GM12892 (cell line): ENCODE measurements around the gene SNRPE.

ENCODE experiments used
- DNase-seq: peaks from one replicate; pipeline ENCODE4 v3.0.0; 2011; ENCODE audit not compliant: insufficient read length
- FAIRE-seq: peaks from 2 replicates; lab custom pipeline; 2011; peaks lifted over from hg19 to GRCh38; lab: Jason Lieb, UNC
- POLR2A ChIP-seq: IDR thresholded peaks from 2 replicates; pipeline ENCODE4 v1.6.1; 2011; ENCODE audit warnings: low read depth, low read length, control low read depth
- POLR2AphosphoS5 ChIP-seq: IDR thresholded peaks from 2 replicates; pipeline ENCODE4 v1.6.1; 2011; ENCODE audit warnings: low read depth, low read length, control low read depth
- TAF1 ChIP-seq: IDR thresholded peaks from 2 replicates; pipeline ENCODE4 v1.6.1; 2011; ENCODE audit warnings: low read depth, mild to moderate bottlenecking, control low read depth, low read length, borderline replicate concordance

The SNRPE gene

DNA sequence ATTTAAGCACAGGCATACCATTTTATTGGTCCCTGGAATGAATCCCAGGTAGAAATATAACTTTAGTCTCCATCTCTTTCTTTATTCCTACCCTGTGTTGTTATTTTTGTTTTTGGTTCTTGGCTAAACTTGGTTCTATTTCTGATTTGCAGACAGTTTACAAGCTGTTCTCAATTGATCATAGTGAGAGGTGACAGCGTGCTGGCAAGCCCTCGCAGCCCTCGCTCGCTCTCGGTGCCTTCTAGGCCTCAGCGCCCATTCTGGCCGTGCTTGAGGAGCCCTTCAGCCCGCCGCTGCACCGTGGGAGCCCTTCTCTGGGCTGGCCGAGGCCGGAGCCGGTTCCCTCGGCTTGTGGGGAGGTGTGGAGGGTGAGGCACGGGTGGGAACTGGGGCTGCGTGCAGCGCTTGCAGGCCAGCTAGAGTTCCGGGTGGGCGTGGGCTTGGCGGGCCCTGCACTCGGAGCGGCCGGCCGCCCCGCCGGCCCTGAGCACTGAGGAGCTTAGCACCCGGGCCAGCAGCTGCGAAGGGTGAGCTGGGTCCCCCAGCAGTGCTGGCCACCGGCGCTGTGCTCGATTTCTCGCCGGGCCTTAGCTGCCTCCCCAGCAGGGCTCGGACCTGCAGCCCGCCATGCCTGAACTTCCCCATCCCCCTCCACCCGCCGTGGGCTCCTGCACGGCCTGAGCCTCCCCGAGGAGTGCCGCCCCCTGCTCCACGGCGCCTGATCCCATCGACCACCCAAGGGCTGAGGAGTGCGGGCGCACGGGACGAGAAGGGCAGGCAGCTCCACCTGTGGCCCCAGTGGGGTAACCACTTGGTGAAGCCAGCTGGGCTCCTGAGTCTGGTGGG is 38.7 kb downstream of the SNRPE start:
- no peak for FAIRE-seq
- TF ChIP-seq TAF1, result no peak
- TF ChIP-seq POLR2AphosphoS5, result no peak
- no peak for TF ChIP-seq POLR2A
- DNase-seq, result no peak

GRCh38 chr1:203901581-203901980 is 40.2 kb downstream of the SNRPE start:
- DNase-seq, result no peak
- TF ChIP-seq TAF1 (no peak), POLR2A (no peak), POLR2AphosphoS5 (no peak)
- no peak for FAIRE-seq

- FAIRE-seq, result no peak
- no peak for TF ChIP-seq POLR2A
- no peak for TF ChIP-seq POLR2AphosphoS5
- no peak for TF ChIP-seq TAF1
- no peak for DNase-seq
Observed at GRCh38 chr1:203905275-203905674, 43.9 kb downstream of the SNRPE start.

DNA sequence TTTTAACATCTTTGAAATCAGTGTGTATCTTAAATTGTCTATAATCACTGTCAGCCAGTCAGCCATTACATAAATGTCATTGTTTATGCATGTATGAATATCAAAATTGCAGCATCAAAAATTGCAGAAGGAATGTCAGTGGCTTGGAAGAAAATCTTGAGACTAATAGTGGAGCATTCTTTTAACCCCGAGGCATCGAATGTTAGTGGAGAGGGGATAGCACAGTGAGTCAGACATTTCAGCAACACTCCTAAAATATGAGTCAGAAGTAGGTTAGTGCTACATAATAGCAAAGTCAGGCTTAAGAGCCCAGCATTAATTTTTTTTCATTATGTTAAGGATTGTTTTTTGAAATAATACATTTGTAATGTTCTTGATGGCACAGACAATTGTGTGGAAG is 45.5 kb downstream of the SNRPE start:
- TF ChIP-seq TAF1, result no peak
- TF ChIP-seq POLR2AphosphoS5, result no peak
- TF ChIP-seq POLR2A, result no peak
- DNase-seq (no peak), FAIRE-seq (no peak)

GRCh38 chr1:203907901-203908300 is 46.5 kb downstream of the SNRPE start:
- DNase-seq (no peak), FAIRE-seq (no peak)
- TF ChIP-seq POLR2A (no peak), TAF1 (no peak), POLR2AphosphoS5 (no peak)

- TF ChIP-seq POLR2A, result no peak
- DNase-seq, result no peak
- no peak for FAIRE-seq
Observed at GRCh38 chr1:203911806-203912205, 50.4 kb downstream of the SNRPE start.

DNA sequence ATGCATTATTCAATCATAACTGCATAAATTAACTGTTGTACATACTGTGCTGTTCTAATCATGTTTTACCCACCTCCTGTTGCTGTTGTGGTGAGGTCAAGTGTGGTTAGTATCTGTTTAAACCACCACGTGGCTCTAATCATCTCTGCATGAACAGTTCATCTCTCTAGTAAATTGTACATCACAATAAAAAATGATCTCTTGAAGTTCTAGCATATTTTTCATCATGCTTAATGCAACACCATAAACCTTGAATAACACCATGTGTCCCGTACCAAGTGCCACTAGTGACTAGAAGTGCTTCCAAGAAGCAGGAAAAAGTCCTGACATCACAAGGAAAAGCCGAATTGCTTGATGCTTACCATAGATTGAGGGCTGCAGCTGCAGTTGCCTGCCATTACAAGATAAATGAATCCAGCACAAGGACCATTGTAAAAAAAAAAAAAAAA is 51.7 kb downstream of the SNRPE start:
- TF ChIP-seq POLR2A, result no peak
- no peak for TF ChIP-seq TAF1
- no peak for TF ChIP-seq POLR2AphosphoS5
- DNase-seq (no peak), FAIRE-seq (no peak)

GRCh38 chr1:203914292-203914691 is 52.9 kb downstream of the SNRPE start:
- no peak for TF ChIP-seq TAF1
- FAIRE-seq (no peak), DNase-seq (no peak)

GRCh38 chr1:203915811-203916210 is 54.4 kb downstream of the SNRPE start:
- TF ChIP-seq POLR2A, result no peak
- no peak for TF ChIP-seq TAF1
- TF ChIP-seq POLR2AphosphoS5, result no peak
- no peak for FAIRE-seq
- DNase-seq, result no peak

GRCh38 chr1:203916756-203917155 is 55.4 kb downstream of the SNRPE start:
- TF ChIP-seq POLR2A (no peak), POLR2AphosphoS5 (no peak), TAF1 (no peak)
- DNase-seq, result no peak
- FAIRE-seq, result no peak
